Suprapubic skin (tissue), 3 donors: ENCODE data around the gene NETO2.

Source experiments
- POLR2AphosphoS5 ChIP-seq, 3 donors: sonication (generic); formaldehyde crosslinking; IDR thresholded peaks; one replicate each; pipeline ENCODE4 v1.6.1; 2017; ENCODE audit warnings: antibody characterized with exemption in 3 of 3
- TF ChIP-seq, protein P1 (sequence below), 2 donors: fragments of 200-600 bp in 1 of 2; fragments of 450-650 bp in 1 of 2; sonication (generic) in 1 of 2; IDR thresholded peaks; one replicate each; pipeline ENCODE4 v1.5.1; 2016 to 2019; ENCODE audit warnings: antibody characterized with exemption in 2 of 2, mild to moderate bottlenecking in 1 of 2, moderate library complexity in 1 of 2

DNA sequence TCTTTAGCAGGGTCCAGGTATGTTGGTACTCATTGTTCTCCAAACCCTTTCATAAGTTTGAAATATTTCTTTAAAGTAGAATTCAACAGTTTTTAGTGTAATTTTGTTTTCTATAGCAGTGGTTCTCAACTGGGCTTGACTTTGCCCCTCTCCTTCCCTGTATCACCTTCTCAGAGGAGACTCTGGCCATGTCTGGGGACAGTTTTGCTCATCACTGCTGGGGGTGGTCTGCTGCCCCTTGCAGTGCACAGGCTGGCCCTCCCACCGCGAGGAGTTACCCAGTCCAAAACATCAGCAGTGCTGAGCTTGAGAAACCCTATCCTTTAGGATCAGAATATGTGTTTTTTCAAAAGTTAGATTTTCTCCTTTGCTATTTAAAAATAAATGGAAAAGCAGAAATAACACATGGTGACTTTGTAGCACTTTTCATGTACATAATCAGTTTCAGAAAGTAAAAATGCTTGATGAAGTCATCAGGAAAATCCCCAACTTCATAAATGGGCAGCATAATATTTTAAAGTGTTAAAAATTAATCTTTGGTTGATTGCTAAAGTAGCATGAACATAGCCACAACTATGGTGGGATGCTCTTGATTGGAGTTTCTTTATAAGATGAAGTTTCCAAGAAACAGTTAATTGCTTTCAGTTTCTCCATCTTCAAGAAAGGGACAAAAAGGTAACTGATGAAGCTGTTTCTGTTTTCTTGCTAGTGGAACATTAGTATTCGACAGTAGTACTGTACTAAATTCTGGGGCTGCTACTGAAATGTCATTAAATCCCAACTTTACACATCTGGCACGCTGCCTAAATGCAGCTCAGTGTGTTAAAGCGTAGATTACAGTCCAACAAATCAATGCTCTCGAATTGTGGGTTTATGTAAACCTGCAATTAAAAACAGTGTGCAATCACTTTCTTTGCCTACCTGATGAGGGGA, 70.3 kb downstream of the NETO2 start:
- TF ChIP-seq, protein P1, sequence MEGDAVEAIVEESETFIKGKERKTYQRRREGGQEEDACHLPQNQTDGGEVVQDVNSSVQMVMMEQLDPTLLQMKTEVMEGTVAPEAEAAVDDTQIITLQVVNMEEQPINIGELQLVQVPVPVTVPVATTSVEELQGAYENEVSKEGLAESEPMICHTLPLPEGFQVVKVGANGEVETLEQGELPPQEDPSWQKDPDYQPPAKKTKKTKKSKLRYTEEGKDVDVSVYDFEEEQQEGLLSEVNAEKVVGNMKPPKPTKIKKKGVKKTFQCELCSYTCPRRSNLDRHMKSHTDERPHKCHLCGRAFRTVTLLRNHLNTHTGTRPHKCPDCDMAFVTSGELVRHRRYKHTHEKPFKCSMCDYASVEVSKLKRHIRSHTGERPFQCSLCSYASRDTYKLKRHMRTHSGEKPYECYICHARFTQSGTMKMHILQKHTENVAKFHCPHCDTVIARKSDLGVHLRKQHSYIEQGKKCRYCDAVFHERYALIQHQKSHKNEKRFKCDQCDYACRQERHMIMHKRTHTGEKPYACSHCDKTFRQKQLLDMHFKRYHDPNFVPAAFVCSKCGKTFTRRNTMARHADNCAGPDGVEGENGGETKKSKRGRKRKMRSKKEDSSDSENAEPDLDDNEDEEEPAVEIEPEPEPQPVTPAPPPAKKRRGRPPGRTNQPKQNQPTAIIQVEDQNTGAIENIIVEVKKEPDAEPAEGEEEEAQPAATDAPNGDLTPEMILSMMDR (IDR thresholded peaks at IDR 0.05) = no peak
- TF ChIP-seq POLR2AphosphoS5 (IDR thresholded peaks at IDR 0.05) = no peak
